ENCODE results near the gene SYT2.

DNA sequence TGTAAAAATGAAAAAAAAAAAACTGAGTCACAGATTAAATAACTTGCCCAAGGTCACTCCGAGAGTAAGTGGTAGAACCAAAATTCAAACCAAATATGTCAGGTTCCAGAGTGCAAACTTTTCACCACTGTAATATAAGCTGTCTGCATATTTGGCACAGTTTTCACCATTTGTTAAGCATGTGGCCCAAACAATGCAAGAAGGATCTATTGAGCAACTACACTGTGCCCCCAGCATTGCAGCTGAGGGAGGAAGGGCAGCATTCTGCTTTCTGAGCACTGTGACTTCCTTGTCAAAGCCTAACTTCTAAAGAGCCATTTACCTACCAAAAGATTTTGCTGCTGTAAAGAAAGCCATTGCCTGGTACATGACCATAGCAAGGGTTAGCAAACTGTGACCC lies 133.4 kb downstream of the SYT2 start:
- TF ChIP-seq POLR2A (IDR thresholded peaks at IDR 0.05; ENCODE audit: insufficient read depth in 1 of 2, low read depth in 2 of 2, low read length in 2 of 2) (no peak), ZNF589 (CRISPR knock-in tag; conservative IDR thresholded peaks at IDR 0.05) (no peak), FOXK2 (IDR thresholded peaks at IDR 0.05) (no peak), ZNF670 (CRISPR knock-in tag; IDR thresholded peaks at IDR 0.05; ENCODE audit: borderline replicate concordance) (no peak), SIN3A (IDR thresholded peaks at IDR 0.05; ENCODE audit: borderline replicate concordance, low read depth, low read length) (no peak), ZFP36 (IDR thresholded peaks at IDR 0.05; ENCODE audit: borderline replicate concordance, low read depth, low read length, partially characterized antibody) (no peak), NCOA5 (CRISPR knock-in tag; IDR thresholded peaks at IDR 0.05) (no peak), RAD21 (CRISPR knock-in tag; IDR thresholded peaks at IDR 0.05) (no peak), ZFX (CRISPR knock-in tag; IDR thresholded peaks at IDR 0.05; ENCODE audit: low read depth) (no peak), RELA (CRISPR knock-in tag; IDR thresholded peaks at IDR 0.05) (no peak)
- TF ChIP-seq, protein P1, sequence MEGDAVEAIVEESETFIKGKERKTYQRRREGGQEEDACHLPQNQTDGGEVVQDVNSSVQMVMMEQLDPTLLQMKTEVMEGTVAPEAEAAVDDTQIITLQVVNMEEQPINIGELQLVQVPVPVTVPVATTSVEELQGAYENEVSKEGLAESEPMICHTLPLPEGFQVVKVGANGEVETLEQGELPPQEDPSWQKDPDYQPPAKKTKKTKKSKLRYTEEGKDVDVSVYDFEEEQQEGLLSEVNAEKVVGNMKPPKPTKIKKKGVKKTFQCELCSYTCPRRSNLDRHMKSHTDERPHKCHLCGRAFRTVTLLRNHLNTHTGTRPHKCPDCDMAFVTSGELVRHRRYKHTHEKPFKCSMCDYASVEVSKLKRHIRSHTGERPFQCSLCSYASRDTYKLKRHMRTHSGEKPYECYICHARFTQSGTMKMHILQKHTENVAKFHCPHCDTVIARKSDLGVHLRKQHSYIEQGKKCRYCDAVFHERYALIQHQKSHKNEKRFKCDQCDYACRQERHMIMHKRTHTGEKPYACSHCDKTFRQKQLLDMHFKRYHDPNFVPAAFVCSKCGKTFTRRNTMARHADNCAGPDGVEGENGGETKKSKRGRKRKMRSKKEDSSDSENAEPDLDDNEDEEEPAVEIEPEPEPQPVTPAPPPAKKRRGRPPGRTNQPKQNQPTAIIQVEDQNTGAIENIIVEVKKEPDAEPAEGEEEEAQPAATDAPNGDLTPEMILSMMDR (CRISPR knock-in tag; IDR thresholded peaks at IDR 0.05), result no peak
- TF ChIP-seq, protein P2, sequence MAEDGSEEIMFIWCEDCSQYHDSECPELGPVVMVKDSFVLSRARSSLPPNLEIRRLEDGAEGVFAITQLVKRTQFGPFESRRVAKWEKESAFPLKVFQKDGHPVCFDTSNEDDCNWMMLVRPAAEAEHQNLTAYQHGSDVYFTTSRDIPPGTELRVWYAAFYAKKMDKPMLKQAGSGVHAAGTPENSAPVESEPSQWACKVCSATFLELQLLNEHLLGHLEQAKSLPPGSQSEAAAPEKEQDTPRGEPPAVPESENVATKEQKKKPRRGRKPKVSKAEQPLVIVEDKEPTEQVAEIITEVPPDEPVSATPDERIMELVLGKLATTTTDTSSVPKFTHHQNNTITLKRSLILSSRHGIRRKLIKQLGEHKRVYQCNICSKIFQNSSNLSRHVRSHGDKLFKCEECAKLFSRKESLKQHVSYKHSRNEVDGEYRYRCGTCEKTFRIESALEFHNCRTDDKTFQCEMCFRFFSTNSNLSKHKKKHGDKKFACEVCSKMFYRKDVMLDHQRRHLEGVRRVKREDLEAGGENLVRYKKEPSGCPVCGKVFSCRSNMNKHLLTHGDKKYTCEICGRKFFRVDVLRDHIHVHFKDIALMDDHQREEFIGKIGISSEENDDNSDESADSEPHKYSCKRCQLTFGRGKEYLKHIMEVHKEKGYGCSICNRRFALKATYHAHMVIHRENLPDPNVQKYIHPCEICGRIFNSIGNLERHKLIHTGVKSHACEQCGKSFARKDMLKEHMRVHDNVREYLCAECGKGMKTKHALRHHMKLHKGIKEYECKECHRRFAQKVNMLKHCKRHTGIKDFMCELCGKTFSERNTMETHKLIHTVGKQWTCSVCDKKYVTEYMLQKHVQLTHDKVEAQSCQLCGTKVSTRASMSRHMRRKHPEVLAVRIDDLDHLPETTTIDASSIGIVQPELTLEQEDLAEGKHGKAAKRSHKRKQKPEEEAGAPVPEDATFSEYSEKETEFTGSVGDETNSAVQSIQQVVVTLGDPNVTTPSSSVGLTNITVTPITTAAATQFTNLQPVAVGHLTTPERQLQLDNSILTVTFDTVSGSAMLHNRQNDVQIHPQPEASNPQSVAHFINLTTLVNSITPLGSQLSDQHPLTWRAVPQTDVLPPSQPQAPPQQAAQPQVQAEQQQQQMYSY (CRISPR knock-in tag; IDR thresholded peaks at IDR 0.05), result no peak
- TF ChIP-seq, protein P3, sequence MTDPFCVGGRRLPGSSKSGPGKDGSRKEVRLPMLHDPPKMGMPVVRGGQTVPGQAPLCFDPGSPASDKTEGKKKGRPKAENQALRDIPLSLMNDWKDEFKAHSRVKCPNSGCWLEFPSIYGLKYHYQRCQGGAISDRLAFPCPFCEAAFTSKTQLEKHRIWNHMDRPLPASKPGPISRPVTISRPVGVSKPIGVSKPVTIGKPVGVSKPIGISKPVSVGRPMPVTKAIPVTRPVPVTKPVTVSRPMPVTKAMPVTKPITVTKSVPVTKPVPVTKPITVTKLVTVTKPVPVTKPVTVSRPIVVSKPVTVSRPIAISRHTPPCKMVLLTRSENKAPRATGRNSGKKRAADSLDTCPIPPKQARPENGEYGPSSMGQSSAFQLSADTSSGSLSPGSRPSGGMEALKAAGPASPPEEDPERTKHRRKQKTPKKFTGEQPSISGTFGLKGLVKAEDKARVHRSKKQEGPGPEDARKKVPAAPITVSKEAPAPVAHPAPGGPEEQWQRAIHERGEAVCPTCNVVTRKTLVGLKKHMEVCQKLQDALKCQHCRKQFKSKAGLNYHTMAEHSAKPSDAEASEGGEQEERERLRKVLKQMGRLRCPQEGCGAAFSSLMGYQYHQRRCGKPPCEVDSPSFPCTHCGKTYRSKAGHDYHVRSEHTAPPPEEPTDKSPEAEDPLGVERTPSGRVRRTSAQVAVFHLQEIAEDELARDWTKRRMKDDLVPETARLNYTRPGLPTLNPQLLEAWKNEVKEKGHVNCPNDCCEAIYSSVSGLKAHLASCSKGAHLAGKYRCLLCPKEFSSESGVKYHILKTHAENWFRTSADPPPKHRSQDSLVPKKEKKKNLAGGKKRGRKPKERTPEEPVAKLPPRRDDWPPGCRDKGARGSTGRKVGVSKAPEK (CRISPR knock-in tag; IDR thresholded peaks at IDR 0.05; ENCODE audit: borderline replicate concordance), result no peak
